SKM-1 (cell line): Measurements from ENCODE around the gene WASHC3.
"Not testable (repeated sequence)": the region's sequence is repeated elsewhere in the genome, so short reads cannot be mapped to it uniquely, and the experiment has no call there.

Source experiments
- DNase-seq: peaks from one replicate; lab custom pipeline; 2025; ENCODE audit not compliant: unreplicated experiment; lab: John Stamatoyannopoulos, UW

WASHC3 gene

GRCh38 chr12:102051431-102051965, 10.3 kb downstream of the WASHC3 start:
- DNase-seq, result no peak

- no peak for DNase-seq
These were observed 10.9 kb downstream of the WASHC3 start for GRCh38 chr12:102050660-102051430.

- no peak for DNase-seq
These were observed 17.9 kb downstream of the WASHC3 start for GRCh38 chr12:102043928-102044327.

DNA sequence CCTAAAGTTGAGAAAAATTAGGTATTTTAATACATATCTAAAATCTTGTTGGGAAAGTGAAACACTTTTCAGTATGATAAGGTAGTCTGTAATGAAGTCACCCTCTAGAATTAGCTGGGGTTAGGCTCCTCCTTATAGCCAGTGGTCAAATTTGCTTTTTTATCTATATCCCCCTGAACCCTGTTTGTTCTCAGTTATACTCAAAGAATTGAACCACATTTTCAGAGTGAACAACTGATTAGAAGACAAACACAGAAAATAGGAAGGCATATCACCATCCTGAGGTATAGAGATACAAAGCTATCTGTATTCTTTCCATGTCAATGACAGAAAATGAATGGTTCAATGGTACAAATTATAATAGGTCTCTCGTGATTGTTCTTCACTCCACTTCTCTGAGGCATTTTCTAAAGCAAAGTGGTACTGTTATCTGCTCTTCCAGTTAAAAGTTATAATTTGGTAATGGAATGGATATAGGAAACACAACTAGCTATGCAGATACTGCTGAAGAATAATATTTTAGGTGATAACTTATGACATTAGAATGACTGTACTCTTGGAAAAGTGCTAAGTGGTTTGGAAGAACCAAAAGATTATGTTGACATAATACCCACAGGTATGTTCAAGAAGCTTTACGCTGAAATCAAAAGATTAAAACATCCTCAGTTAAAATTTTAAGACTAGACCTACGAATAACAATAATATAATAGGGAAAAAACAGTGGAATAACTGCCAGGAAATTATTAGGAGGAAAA, 27.6 kb downstream of the WASHC3 start:
- no peak for DNase-seq

DNA sequence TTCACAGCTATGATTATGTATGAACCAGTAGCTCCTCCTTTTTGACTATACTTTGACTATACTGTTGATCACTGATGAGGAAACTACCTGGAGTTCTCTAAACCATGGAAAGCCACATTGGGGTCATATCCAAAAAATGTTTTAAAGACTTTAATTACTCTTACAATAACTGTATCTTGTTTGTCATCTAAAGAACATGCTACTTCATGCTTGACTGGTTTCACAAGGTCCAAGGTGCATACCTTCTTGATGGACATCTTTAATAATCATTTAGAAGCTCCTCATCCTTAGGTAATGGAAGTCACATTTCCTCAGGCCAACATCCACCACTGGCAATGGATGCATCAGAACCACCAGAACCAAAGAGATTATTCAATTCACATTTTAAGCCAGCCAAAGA, 29.9 kb downstream of the WASHC3 start:
- DNase-seq, result no peak

- DNase-seq, result no peak
These were observed 32.6 kb downstream of the WASHC3 start for GRCh38 chr12:102029141-102029540.

DNA sequence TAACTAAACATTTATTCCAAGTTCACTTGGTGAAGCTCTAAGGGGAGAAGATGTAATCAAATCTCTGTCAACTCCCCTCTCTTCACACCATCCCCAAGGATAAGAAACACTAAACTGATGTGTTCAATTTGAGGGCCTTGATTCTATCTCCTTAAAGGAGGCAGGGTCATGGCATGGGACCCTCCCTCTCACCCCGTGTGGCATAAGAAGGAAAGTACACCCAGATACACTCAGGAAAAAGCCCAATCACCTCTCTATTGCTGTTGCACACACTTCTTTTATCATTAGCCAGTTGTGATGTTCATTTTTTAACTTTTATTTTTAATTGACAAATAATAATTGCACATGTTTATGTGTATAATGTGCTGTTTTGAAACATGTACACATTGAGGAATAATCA, 35.1 kb downstream of the WASHC3 start:
- no peak for DNase-seq

- DNase-seq, result no peak
These were observed 37.0 kb downstream of the WASHC3 start for GRCh38 chr12:102024765-102025164.

DNA sequence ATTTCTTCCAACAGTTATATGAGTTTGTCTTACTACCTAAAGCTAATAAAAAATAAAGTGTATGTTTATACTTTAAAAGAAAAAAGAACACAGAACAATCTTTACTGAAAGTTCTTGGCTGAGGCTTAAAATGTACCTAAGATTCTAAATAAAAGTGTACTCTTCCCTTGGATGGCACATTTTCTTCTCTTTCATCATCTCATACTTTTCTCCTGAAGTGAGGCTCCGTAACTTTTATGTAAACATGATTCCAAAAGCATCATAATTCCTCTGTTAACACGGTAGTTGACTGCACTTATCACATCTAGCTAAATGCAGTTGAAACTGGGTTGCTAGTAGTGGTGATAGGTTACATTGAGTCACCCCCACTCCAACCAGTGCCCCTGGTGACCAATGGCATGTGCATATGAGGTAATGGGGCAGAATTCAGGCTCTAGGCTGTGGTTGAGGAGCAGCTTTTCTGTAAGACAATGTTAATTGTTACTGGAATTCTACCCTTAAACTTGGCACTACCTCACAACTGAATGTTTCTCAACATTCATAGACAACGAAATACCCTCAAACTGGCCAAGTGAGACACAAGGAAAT, 38.4 kb downstream of the WASHC3 start:
- DNase-seq, result no peak

DNA sequence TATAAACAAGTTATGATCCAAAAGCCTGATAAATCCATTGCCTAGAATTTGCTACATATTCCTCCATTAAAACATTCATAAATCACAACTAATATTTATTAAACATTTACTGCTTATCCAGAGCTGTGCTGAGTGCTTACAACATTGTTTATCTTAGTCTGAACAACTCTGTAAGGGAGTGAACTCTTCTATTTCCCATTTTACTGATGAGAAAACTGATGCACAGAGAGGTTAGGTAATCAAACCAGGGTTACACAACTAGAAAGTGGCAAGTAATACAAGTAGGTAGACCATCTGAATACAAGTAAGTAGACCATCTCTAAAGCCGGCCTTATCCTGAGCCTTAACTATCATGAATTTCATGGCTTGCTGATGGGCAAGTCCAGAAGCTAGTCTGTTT, 39.5 kb downstream of the WASHC3 start:
- peak; percentile 0 for DNase-seq

DNA sequence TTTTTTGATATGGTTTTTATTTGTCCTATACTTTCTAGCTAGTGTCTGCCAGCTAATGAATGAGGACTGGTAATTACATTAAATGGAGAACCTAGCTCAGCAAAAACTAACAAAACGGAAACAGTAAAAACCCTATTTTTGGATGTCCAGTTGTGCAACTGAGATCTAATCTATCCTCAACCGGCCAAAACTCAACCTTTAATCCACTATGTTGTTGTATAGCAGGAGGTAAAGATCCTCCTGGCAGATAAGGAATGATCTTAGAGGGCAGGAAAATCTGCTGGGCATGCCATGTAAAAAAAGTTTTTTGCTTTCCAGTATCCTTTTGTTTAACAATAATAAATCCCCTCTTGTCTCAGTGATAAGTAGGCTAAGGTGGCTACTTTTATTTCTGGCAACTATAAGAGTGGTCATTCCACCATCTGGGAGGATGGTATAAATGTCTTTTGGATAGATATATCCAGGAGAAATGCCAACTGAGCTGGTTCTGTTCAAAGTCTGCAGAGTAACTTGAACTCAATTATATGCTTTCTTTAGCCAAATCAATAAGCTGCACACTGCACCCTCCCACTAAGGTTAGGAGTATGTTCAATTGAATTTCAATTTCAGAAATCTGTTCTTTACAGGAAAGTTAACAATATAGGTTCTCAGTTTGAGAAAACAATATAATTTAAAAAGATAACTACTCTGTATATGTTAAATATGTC, 40.1 kb downstream of the WASHC3 start:
- DNase-seq, result no peak

GRCh38 chr12:102018607-102019006, 43.2 kb downstream of the WASHC3 start:
- DNase-seq, result not testable (repeated sequence)

GRCh38 chr12:102016472-102016871, 45.3 kb downstream of the WASHC3 start:
- no peak for DNase-seq

DNA sequence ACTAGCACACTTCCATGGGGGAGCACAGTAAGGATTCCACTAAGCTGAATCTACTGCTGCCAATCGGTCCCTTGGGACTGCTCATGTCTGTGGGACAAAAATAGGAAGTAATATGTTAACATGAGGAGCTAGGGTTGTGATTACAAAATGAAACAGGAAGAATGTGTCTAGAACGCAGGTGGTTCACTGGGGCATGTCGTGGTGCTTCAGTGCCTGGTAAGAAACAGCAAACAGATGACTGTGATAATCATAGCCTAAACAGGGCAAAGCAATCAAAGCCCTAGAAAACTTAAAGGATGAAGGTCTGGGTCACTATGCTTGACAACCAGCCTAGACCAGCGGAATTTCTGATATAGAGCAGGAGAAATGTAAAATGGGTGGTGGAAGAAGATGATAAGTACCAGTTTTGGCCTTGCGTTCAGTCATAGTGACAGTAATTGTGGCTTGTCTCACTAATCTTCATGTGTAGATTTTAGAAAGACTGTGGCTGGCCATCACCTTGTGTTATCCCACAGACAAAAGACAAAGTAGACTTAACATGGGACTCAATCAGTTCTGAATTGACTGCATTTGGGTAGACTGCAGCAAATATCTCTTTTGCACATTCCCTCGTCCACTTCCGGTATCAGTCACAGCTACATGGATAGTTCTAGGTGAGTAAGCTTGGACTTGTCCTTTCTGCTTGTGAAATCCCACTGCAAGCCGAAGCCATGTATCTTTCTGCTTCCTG, 51.4 kb downstream of the WASHC3 start:
- peak; percentile 7 for DNase-seq

GRCh38 chr12:102009796-102010195, 52.0 kb downstream of the WASHC3 start:
- no peak for DNase-seq

DNA sequence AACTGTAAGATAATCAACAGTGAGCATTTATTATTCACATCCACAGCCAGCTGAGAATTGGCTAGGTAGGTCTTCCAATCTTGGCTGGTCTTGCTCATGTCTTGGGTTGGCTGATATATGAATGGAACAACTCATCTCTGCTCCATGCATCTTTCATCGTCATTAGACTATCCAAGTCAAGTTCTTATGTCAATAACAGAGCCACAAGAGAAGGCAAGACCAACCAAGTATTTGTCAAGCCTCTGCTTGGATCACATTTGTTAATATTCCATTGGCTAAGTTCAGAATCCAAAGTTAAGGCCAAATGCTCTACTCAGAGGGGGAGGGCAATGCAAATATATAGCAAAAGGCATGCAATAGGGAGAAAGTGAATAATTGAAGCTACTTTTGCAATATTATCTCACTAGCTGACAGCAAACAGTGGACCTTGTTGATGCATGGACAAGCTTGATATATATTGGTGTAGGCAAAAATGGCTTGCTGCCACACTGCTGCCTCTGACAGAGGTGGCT, 53.1 kb downstream of the WASHC3 start:
- no peak for DNase-seq

- no peak for DNase-seq
These were observed 56.5 kb downstream of the WASHC3 start for GRCh38 chr12:102005256-102005655.

GRCh38 chr12:101997102-101997501, 64.7 kb downstream of the WASHC3 start:
- no peak for DNase-seq

- no peak for DNase-seq
These were observed 66.1 kb downstream of the WASHC3 start for GRCh38 chr12:101995684-101996083.

DNA sequence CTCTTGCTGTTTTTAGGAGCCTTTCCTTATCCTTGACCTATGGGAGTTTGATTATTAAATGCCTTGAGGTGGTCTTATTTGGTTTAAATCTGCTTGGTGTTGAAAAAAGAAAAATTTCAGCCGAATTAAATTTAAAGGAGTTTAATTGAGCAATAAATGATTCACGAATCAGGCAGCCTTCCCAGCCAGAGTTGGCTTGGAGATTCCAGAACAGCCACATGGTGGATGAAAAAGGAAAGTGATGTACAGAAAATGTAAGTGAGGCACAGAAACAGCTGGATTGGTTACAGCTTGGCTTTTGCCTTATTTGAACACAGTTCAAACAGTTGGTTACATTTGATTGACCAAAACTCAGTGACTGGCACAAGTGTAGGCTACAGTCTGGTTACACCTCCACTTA, 69.7 kb downstream of the WASHC3 start:
- DNase-seq, result no peak
